ENCODE results near the gene KIF24.

DNA sequence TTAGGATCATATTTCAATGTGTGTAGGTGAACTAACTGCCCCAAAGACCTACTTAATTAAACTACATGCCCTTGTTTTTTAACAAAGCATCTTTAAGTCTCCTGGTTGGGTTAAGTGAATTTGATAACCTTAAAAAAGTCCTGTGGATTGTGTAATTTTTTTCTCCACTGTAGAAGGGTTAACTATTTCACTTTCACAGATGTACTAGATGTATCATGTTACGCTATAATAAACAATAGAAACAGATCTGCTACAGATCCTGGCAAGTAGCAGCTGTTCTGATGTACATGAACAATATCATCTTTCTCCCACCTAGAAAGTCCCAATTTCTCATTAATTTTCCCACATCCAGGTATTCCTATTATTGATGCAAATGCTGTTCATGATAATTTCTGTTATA lies 18.9 kb downstream of the KIF24 start:
- TF ChIP-seq TAF1 (IDR thresholded peaks at IDR 0.05; ENCODE audit: borderline replicate concordance, insufficient read depth, low read length) (no peak), POLR2AphosphoS5 (IDR thresholded peaks at IDR 0.05; ENCODE audit: low read depth, low read length) (no peak)
- TF ChIP-seq, protein P1, sequence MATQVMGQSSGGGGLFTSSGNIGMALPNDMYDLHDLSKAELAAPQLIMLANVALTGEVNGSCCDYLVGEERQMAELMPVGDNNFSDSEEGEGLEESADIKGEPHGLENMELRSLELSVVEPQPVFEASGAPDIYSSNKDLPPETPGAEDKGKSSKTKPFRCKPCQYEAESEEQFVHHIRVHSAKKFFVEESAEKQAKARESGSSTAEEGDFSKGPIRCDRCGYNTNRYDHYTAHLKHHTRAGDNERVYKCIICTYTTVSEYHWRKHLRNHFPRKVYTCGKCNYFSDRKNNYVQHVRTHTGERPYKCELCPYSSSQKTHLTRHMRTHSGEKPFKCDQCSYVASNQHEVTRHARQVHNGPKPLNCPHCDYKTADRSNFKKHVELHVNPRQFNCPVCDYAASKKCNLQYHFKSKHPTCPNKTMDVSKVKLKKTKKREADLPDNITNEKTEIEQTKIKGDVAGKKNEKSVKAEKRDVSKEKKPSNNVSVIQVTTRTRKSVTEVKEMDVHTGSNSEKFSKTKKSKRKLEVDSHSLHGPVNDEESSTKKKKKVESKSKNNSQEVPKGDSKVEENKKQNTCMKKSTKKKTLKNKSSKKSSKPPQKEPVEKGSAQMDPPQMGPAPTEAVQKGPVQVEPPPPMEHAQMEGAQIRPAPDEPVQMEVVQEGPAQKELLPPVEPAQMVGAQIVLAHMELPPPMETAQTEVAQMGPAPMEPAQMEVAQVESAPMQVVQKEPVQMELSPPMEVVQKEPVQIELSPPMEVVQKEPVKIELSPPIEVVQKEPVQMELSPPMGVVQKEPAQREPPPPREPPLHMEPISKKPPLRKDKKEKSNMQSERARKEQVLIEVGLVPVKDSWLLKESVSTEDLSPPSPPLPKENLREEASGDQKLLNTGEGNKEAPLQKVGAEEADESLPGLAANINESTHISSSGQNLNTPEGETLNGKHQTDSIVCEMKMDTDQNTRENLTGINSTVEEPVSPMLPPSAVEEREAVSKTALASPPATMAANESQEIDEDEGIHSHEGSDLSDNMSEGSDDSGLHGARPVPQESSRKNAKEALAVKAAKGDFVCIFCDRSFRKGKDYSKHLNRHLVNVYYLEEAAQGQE (IDR thresholded peaks at IDR 0.05; ENCODE audit: insufficient read depth in 1 of 2, low read depth in 2 of 2, low read length in 2 of 2) = no peak

Data from PFSK-1 (cell line).